Activated CD8-positive, alpha-beta T cell treated with anti-CD3 and anti-CD28 coated beads, Interleukin-2, amount 10 ng/mL, durations not matched to agents 7 days and 5 days (primary cell): ENCODE data around the gene PTPN13. TPM values are rescaled to one million over a fixed set of nuclear protein-coding genes. Genes with fewer than 3 reads are reported as not detected.

Experiments used
- ATAC-seq: fragments of 150-1000 bp; cut with Tn5 transposase; one replicate; pipeline ENCODE4 v1.10.0; 2021; ENCODE audit warnings: moderate library complexity
- CTCF ChIA-PET: fragments of 350-600 bp; sonication (Branson Sonifier 250); formaldehyde crosslinking; loops from one replicate; lab custom pipeline; 2021; ENCODE audit warnings: antibody characterized with exemption; lab: Charles Lee
- POLR2A ChIA-PET: fragments of 350-600 bp; sonication (Branson Sonifier 250); formaldehyde crosslinking; loops from one replicate; lab custom pipeline; 2021; ENCODE audit warnings: antibody characterized with exemption; lab: Charles Lee
- DNase-seq: peaks from one replicate; pipeline ENCODE4 v3.0.0-alpha.2; 2020
- H3K27ac Mint-ChIP-seq: one replicate; pipeline ENCODE4 v1.8.0; 2021; ENCODE audit warnings: mild to moderate bottlenecking, mixed read lengths
- H3K27me3 Mint-ChIP-seq: one replicate; pipeline ENCODE4 v1.8.0; 2021; ENCODE audit warnings: low read depth, mixed read lengths
- H3K36me3 Mint-ChIP-seq: one replicate; pipeline ENCODE4 v1.8.0; 2021; ENCODE audit warnings: low read depth, mixed read lengths
- H3K4me1 Mint-ChIP-seq: one replicate; pipeline ENCODE4 v1.8.0; 2021; ENCODE audit warnings: low read depth, mixed read lengths
- H3K4me3 Mint-ChIP-seq: one replicate; pipeline ENCODE4 v1.8.0; 2021; ENCODE audit warnings: mild to moderate bottlenecking, mixed read lengths
- H3K9me3 Mint-ChIP-seq: one replicate; pipeline ENCODE4 v1.8.0; 2022; ENCODE audit warnings: mixed read lengths; ENCODE audit not compliant: insufficient read depth
- total RNA-seq, 2 experiments: library from RNA; stranded (reverse); gene quantifications; one replicate each; pipeline ENCODE4 v1.2.3, GENCODE V29; 2021

Gene PTPN13
- total RNA-seq, 2 experiments from 2014 or later: 0.08 to 0.16 TPM

- Mint-ChIP-seq H3K27ac (no peak overlapping the region), H3K4me3 (no peak overlapping the region), H3K27me3 (peaks cover 38% of the 10 kb centered on the region), H3K9me3 (no peaks in the 10 kb centered on the region), H3K36me3 (no peaks in the 10 kb centered on the region), H3K4me1 (peaks cover 15% of the 10 kb centered on the region)
- POLR2A ChIA-PET: no interaction called here
- DNase-seq (no peak), ATAC-seq (no peak)
- CTCF ChIA-PET: interaction anchor here (1.4 to 1.8 kb wide), 3 partner anchors 9 to 99 kb away, joined by 3 to 6 read pairs (median 3); no protein-coding TSS in a partner anchor
These were observed 1.3 kb downstream of the PTPN13 start for GRCh38 chr4:86595426-86595805.

GRCh38 chr4:86596807-86597206, 2.7 kb downstream of the PTPN13 start:
- Mint-ChIP-seq H3K27ac (no peak overlapping the region), H3K4me1 (peaks cover 15% of the 10 kb centered on the region), H3K36me3 (no peaks in the 10 kb centered on the region), H3K9me3 (no peaks in the 10 kb centered on the region), H3K4me3 (no peak overlapping the region), H3K27me3 (peaks cover 38% of the 10 kb centered on the region)
- POLR2A ChIA-PET: no interaction called here
- ATAC-seq (no peak), DNase-seq (no peak)
- CTCF ChIA-PET: no interaction called here

- Mint-ChIP-seq H3K4me1 (peaks cover 4% of the 10 kb centered on the region), H3K9me3 (no peaks in the 10 kb centered on the region), H3K27me3 (peaks cover 13% of the 10 kb centered on the region), H3K4me3 (no peak overlapping the region), H3K36me3 (no peaks in the 10 kb centered on the region), H3K27ac (no peak overlapping the region)
- ChIA-PET CTCF (no interaction called here), POLR2A (no interaction called here)
- no peak for ATAC-seq
- no peak for DNase-seq
These were observed 6.0 kb downstream of the PTPN13 start for GRCh38 chr4:86600007-86600653.

- ChIA-PET POLR2A (no interaction called here), CTCF (interaction anchor here (1.3 kb wide), 1 partner anchor 8 kb away, joined by 3 read pairs; no protein-coding TSS in a partner anchor)
These were observed 9.3 kb downstream of the PTPN13 start for GRCh38 chr4:86603311-86603885.

GRCh38 chr4:86606809-86607208, 12.7 kb downstream of the PTPN13 start:
- no peaks in the 10 kb centered on the region for H3K36me3 Mint-ChIP-seq
- no peaks in the 10 kb centered on the region for H3K9me3 Mint-ChIP-seq
- POLR2A ChIA-PET: no interaction called here
- H3K4me3 Mint-ChIP-seq: no peak overlapping the region
- ATAC-seq (no peak), DNase-seq (no peak)
- no peak overlapping the region for H3K27ac Mint-ChIP-seq
- CTCF ChIA-PET: interaction anchor here (1.9 kb wide), 1 partner anchor 108 kb away, joined by 5 read pairs; no protein-coding TSS in a partner anchor
- H3K27me3 Mint-ChIP-seq: peaks cover 2% of the 10 kb centered on the region
- no peaks in the 10 kb centered on the region for H3K4me1 Mint-ChIP-seq

More at GRCh38 chr4:86603311-86603885, 9.3 kb downstream of the PTPN13 start:
- no peak overlapping the region for H3K27ac Mint-ChIP-seq
- no peak for DNase-seq
- H3K36me3 Mint-ChIP-seq: no peaks in the 10 kb centered on the region
- no peaks in the 10 kb centered on the region for H3K4me1 Mint-ChIP-seq
- no peak for ATAC-seq
- H3K27me3 Mint-ChIP-seq: peaks cover 2% of the 10 kb centered on the region
- no peak overlapping the region for H3K4me3 Mint-ChIP-seq
- H3K9me3 Mint-ChIP-seq: no peaks in the 10 kb centered on the region

GRCh38 chr4:86608757-86609375, 14.8 kb downstream of the PTPN13 start:
- H3K36me3 Mint-ChIP-seq: no peaks in the 10 kb centered on the region

GRCh38 chr4:86611757-86612156, 17.6 kb downstream of the PTPN13 start:
- no peaks in the 10 kb centered on the region for H3K9me3 Mint-ChIP-seq
- no peak overlapping the region for H3K4me3 Mint-ChIP-seq
- ATAC-seq (no peak), DNase-seq (no peak)
- no peaks in the 10 kb centered on the region for H3K4me1 Mint-ChIP-seq
- ChIA-PET CTCF (no interaction called here), POLR2A (no interaction called here)
- no peaks in the 10 kb centered on the region for H3K36me3 Mint-ChIP-seq
- H3K27me3 Mint-ChIP-seq: peaks cover 2% of the 10 kb centered on the region
- H3K27ac Mint-ChIP-seq: no peak overlapping the region

More at GRCh38 chr4:86608757-86609375, 14.8 kb downstream of the PTPN13 start:
- CTCF ChIA-PET: no interaction called here
- Mint-ChIP-seq H3K4me3 (no peak overlapping the region), H3K27me3 (peaks cover 2% of the 10 kb centered on the region), H3K9me3 (no peaks in the 10 kb centered on the region), H3K27ac (no peak overlapping the region), H3K4me1 (no peaks in the 10 kb centered on the region)
- POLR2A ChIA-PET: interaction anchor here (0.6 kb wide), 1 partner anchor 69 kb away, joined by 3 read pairs; no protein-coding TSS in a partner anchor
- ATAC-seq: no peak
- no peak for DNase-seq

- Mint-ChIP-seq H3K4me3 (no peak overlapping the region), H3K36me3 (no peaks in the 10 kb centered on the region), H3K27ac (no peak overlapping the region), H3K27me3 (peaks cover 3% of the 10 kb centered on the region), H3K9me3 (no peaks in the 10 kb centered on the region), H3K4me1 (no peaks in the 10 kb centered on the region)
- ChIA-PET CTCF (no interaction called here), POLR2A (no interaction called here)
- DNase-seq: no peak
- ATAC-seq: no peak
These were observed 19.6 kb downstream of the PTPN13 start for GRCh38 chr4:86613734-86614133.

- ChIA-PET POLR2A (no interaction called here), CTCF (no interaction called here)
- Mint-ChIP-seq H3K27me3 (peaks cover 3% of the 10 kb centered on the region), H3K27ac (no peak overlapping the region), H3K4me3 (no peak overlapping the region), H3K36me3 (no peaks in the 10 kb centered on the region), H3K9me3 (no peaks in the 10 kb centered on the region), H3K4me1 (no peaks in the 10 kb centered on the region)
- DNase-seq (no peak), ATAC-seq (no peak)
These were observed 20.8 kb downstream of the PTPN13 start for GRCh38 chr4:86614865-86615264.

- Mint-ChIP-seq H3K9me3 (no peaks in the 10 kb centered on the region), H3K4me3 (no peak overlapping the region), H3K4me1 (no peaks in the 10 kb centered on the region), H3K27me3 (peaks cover 3% of the 10 kb centered on the region), H3K27ac (no peak overlapping the region), H3K36me3 (no peaks in the 10 kb centered on the region)
- POLR2A ChIA-PET: no interaction called here
- CTCF ChIA-PET: no interaction called here
- DNase-seq (no peak), ATAC-seq (no peak)
These were observed 21.4 kb downstream of the PTPN13 start for GRCh38 chr4:86615501-86615900.

GRCh38 chr4:86619656-86620055, 25.5 kb downstream of the PTPN13 start:
- ATAC-seq (no peak), DNase-seq (no peak)
- Mint-ChIP-seq H3K4me3 (no peak overlapping the region), H3K27me3 (peaks cover 3% of the 10 kb centered on the region), H3K9me3 (no peaks in the 10 kb centered on the region), H3K27ac (no peak overlapping the region), H3K36me3 (no peaks in the 10 kb centered on the region), H3K4me1 (no peaks in the 10 kb centered on the region)
- ChIA-PET POLR2A (no interaction called here), CTCF (no interaction called here)

GRCh38 chr4:86621435-86621834, 27.3 kb downstream of the PTPN13 start:
- DNase-seq: no peak
- Mint-ChIP-seq H3K27ac (no peak overlapping the region), H3K36me3 (no peaks in the 10 kb centered on the region), H3K4me3 (no peak overlapping the region), H3K4me1 (no peaks in the 10 kb centered on the region), H3K27me3 (peaks cover 3% of the 10 kb centered on the region), H3K9me3 (no peaks in the 10 kb centered on the region)
- no peak for ATAC-seq
- CTCF ChIA-PET: no interaction called here
- POLR2A ChIA-PET: no interaction called here
